HL-60/S4 (cell line): ENCODE results near the gene FHL1.

Experiments
- in situ Hi-C: fragments of 300-500 bp; cut with MboI; formaldehyde crosslinking; loops from 2 replicates; pipeline ENCODE4 v1.14.3; 2022; ENCODE audit warnings: low sequenced_read_pairs

FHL1 gene

GRCh38 chrX:136183917-136184316 is 36.6 kb downstream of the FHL1 start:
- in situ Hi-C loops, result no loop called here

GRCh38 chrX:136185401-136186022 is 38.2 kb downstream of the FHL1 start:
- in situ Hi-C loops, result no loop called here

- in situ Hi-C loops, result no loop called here
Measured at GRCh38 chrX:136186023-136186413, 38.7 kb downstream of the FHL1 start.

GRCh38 chrX:136189222-136189621 is 41.9 kb downstream of the FHL1 start:
- in situ Hi-C loops, result no loop called here

GRCh38 chrX:136190038-136190713 is 42.8 kb downstream of the FHL1 start:
- in situ Hi-C loops, result no loop called here

GRCh38 chrX:136191171-136191570 is 43.8 kb downstream of the FHL1 start:
- in situ Hi-C loops, result no loop called here

GRCh38 chrX:136192135-136192534 is 44.8 kb downstream of the FHL1 start:
- in situ Hi-C loops, result no loop called here

GRCh38 chrX:136192839-136193414 is 45.6 kb downstream of the FHL1 start:
- in situ Hi-C loops, result no loop called here

- in situ Hi-C loops, result no loop called here
Measured at GRCh38 chrX:136193771-136194170, 46.4 kb downstream of the FHL1 start.

- in situ Hi-C loops, result no loop called here
Measured at GRCh38 chrX:136194536-136194935, 47.2 kb downstream of the FHL1 start.

- in situ Hi-C loops, result no loop called here
Measured at GRCh38 chrX:136195247-136195646, 47.9 kb downstream of the FHL1 start.

- in situ Hi-C loops, result no loop called here
Measured at GRCh38 chrX:136196691-136197155, 49.4 kb downstream of the FHL1 start.

GRCh38 chrX:136198010-136198409 is 50.7 kb downstream of the FHL1 start:
- in situ Hi-C loops, result no loop called here

- in situ Hi-C loops, result no loop called here
Measured at GRCh38 chrX:136198678-136199243, 51.4 kb downstream of the FHL1 start.

GRCh38 chrX:136199365-136199764 is 52.0 kb downstream of the FHL1 start:
- in situ Hi-C loops, result no loop called here

GRCh38 chrX:136200466-136200865 is 53.1 kb downstream of the FHL1 start:
- in situ Hi-C loops, result no loop called here

GRCh38 chrX:136201601-136202000 is 54.3 kb downstream of the FHL1 start:
- in situ Hi-C loops, result no loop called here

GRCh38 chrX:136202889-136203288 is 55.6 kb downstream of the FHL1 start:
- in situ Hi-C loops, result no loop called here

GRCh38 chrX:136203438-136203837 is 56.1 kb downstream of the FHL1 start:
- in situ Hi-C loops, result no loop called here

- in situ Hi-C loops, result no loop called here
Measured at GRCh38 chrX:136203951-136204350, 56.6 kb downstream of the FHL1 start.

GRCh38 chrX:136204571-136204970 is 57.2 kb downstream of the FHL1 start:
- in situ Hi-C loops, result no loop called here

- in situ Hi-C loops, result no loop called here
Measured at GRCh38 chrX:136205882-136206380, 58.6 kb downstream of the FHL1 start.
